ENCODE data around the gene RPS6KL1.
A peak's percentile ranks its signal among the peaks of the same experiment; 100 is the strongest.

Gene RPS6KL1

DNA sequence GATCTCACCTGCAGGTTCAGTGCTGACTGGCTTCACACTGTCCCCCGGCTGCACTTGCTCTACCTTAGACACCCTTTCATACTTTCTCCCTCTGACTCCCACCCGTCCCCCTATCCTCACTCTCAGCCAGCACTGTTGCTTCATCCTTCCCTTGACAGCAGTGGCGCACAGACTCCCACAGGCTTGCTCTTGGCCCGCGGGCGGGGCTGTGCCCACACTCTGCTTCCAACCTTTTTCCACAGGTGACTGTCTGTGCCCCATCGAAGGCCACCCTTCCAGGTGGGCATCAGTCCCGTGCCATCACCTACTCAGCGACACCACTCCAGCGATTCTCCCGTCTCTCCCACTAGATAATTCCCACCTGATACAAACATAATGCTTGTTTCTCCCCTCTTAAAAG is 1.0 kb upstream of the RPS6KL1 start:
- H3K27me3 ChIP-seq (ENCODE audit: control insufficient read depth, insufficient read depth, low read length), result no peaks in the 10 kb centered on the region
- no peaks in the 10 kb centered on the region for H3K36me3 ChIP-seq (ENCODE audit: control insufficient read depth, insufficient read depth, low read length)
- no peak overlapping the region for H3K27ac ChIP-seq (ENCODE audit: low read depth, low read length)
- H3K4me1 ChIP-seq (ENCODE audit: control insufficient read depth, insufficient read depth, low read length), result peaks cover 3% of the 10 kb centered on the region
- no peak overlapping the region for H3K9ac ChIP-seq (ENCODE audit: low read length)
- H3K4me3 ChIP-seq (ENCODE audit: low read length), result no peak overlapping the region

DNA sequence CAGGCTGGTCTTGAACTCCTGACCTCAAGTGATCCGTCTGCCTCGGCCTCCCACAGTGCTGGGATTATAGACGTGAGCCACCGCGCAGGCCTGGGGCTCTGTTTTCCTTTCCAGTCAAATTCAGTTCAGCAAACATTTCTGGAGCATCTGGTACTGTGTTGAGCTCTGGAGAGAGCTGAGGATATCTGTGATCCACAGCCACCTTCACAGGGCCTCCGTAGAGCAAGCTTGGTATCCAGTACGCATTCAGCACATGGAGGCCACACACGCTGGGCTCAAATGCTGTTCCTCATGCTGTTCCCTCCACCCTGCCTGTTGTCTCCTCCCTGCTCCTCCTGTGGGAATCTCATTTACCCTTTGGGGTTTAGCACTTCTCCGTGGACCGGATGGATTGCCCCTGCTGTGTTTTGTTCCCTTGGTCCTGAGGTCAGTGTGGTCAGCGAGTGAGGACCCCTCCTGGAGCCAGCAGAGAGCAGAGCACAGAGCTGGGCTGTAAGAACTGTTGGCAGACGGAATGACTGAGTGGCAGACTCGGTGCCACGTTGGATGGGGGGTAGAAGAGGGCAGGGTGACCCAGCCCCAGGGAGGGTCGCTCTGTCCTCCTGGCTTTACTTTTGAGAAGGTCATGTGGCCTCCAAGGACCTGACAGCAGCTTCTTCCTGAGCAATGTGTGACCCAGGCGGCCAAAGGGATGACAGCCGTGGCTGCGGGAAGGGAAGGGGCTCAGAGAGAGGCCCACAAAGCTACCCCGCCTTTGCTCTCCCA is 891 bp downstream of the RPS6KL1 start:
- H3K36me3 ChIP-seq (ENCODE audit: control insufficient read depth, insufficient read depth, low read length), result no peaks in the 10 kb centered on the region
- H3K27me3 ChIP-seq (ENCODE audit: control insufficient read depth, insufficient read depth, low read length), result no peaks in the 10 kb centered on the region
- no peak overlapping the region for H3K27ac ChIP-seq (ENCODE audit: low read depth, low read length)
- H3K4me1 ChIP-seq (ENCODE audit: control insufficient read depth, insufficient read depth, low read length), result peaks cover 3% of the 10 kb centered on the region
- H3K4me3 ChIP-seq (ENCODE audit: low read length), result peak overlapping the region; percentile 7
- no peak overlapping the region for H3K9ac ChIP-seq (ENCODE audit: low read length)

DNA sequence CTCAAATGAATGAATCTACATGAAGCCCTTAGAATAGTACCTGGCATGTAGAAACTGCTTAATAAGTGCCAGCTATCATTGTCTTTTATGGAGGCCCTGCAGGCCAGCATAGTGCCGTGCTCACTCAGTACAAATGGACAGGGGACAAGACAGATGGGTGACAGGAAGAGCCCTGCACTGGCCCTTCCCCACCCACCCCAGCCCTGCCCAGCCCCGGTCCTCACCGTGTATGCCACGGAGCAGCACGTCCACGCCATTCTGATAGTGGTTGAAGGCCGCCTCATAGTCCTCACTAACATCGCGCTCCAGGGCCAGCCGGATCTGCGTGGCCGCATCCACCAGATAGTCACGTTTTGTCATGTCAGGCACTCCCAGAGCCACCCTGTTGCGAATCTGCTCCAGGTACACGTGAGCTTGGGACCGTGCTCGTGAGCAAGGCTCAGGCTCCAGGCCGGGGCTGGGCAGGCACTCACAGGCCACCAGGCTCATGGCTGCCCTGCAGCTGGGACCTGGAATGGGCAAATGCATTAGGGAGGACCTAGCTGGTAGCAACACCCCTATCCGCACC is 1.9 kb downstream of the RPS6KL1 start:
- no peak overlapping the region for H3K27ac ChIP-seq (ENCODE audit: low read depth, low read length)
- H3K27me3 ChIP-seq (ENCODE audit: control insufficient read depth, insufficient read depth, low read length), result no peaks in the 10 kb centered on the region
- H3K9ac ChIP-seq (ENCODE audit: low read length), result no peak overlapping the region
- H3K4me3 ChIP-seq (ENCODE audit: low read length), result no peak overlapping the region
- peaks cover 3% of the 10 kb centered on the region for H3K4me1 ChIP-seq (ENCODE audit: control insufficient read depth, insufficient read depth, low read length)
- H3K36me3 ChIP-seq (ENCODE audit: control insufficient read depth, insufficient read depth, low read length), result no peaks in the 10 kb centered on the region

DNA sequence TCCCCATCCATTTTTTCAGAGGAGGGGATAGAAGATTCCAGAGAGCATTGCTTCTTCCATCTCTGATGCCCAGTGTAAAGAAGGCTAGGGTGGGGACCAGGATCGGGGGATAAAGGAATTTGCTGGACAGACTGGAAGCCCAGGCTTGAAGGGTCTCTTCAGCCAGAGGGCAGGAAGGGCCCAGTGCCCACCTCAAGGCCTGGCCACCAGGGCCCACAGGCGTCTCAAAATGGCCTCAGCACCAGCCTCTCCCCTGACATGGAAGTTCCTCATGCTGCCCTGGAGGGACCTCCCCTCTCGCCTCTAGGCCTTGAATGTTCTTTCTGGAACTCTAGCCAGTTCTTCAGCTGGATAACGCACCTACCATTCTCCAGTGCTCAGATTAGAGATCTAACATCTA is 2.8 kb downstream of the RPS6KL1 start:
- Histone ChIP-seq H3K4me1 (ENCODE audit: control insufficient read depth, insufficient read depth, low read length) (peaks cover 3% of the 10 kb centered on the region), H3K27me3 (ENCODE audit: control insufficient read depth, insufficient read depth, low read length) (no peaks in the 10 kb centered on the region), H3K4me3 (ENCODE audit: low read length) (no peak overlapping the region), H3K36me3 (ENCODE audit: control insufficient read depth, insufficient read depth, low read length) (no peaks in the 10 kb centered on the region), H3K9ac (ENCODE audit: low read length) (no peak overlapping the region), H3K27ac (ENCODE audit: low read depth, low read length) (no peak overlapping the region)

DNA sequence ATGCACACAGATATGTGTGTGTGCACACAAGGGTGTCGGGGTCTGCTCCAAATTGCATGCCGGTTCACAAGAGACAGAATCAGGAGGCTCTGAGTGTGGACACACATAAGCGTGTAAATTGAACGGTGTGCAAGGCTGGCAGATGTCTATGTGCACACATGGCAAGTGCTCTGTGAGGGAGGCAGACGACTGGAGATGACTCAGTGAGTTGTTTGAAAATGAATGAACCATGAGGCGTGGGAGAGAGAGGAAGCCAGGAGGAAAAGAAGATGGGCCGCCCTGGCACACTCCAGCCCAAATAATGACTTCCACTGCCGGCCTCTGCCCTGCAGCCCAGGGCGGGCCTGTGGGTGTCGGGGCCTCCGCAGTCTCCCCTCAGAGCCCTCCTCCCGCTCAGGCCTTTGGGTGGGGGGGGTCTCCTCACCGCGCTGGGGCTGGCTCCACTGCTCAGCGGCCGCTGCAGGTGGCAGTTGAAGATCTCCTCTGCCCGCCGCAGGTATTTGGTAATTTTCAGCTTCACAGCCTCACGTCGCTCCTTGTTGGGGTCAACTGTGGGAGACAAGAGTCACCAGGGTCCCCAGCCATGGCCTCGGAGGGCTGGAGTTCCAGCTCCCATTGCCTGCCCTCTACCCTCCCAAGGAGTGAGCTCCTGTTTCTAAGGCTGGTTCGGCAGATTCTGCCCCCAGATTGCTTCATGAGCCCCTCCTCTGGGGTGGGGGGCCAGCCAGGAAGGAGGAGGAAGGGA is 3.5 kb downstream of the RPS6KL1 start:
- Histone ChIP-seq H3K4me3 (ENCODE audit: low read length) (no peak overlapping the region), H3K36me3 (ENCODE audit: control insufficient read depth, insufficient read depth, low read length) (no peaks in the 10 kb centered on the region), H3K4me1 (ENCODE audit: control insufficient read depth, insufficient read depth, low read length) (peaks cover 3% of the 10 kb centered on the region), H3K9ac (ENCODE audit: low read length) (no peak overlapping the region), H3K27ac (ENCODE audit: low read depth, low read length) (no peak overlapping the region), H3K27me3 (ENCODE audit: control insufficient read depth, insufficient read depth, low read length) (no peaks in the 10 kb centered on the region)

DNA sequence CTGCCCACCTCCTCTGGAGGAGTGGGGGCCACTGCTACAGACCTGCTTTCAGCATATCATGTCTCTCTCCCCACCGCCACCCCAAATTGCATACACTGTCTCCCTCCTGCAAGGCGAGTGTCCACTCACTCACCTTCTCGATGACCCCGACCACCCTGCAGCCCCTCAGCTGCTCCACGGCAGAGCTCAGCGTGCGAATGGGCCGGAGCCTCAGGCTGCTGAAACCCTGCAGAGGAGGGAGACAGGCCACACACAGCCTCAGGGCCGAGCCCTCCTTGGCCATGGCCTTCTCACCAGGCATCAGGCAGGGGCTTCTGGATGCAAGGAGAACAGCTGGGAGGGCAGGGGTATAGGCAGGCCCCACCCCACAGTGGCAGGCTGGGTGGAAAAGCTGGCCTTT is 4.7 kb downstream of the RPS6KL1 start:
- Histone ChIP-seq H3K4me1 (ENCODE audit: control insufficient read depth, insufficient read depth, low read length) (peaks cover 3% of the 10 kb centered on the region), H3K27me3 (ENCODE audit: control insufficient read depth, insufficient read depth, low read length) (no peaks in the 10 kb centered on the region), H3K36me3 (ENCODE audit: control insufficient read depth, insufficient read depth, low read length) (no peaks in the 10 kb centered on the region), H3K9ac (ENCODE audit: low read length) (no peak overlapping the region), H3K4me3 (ENCODE audit: low read length) (no peak overlapping the region), H3K27ac (ENCODE audit: low read depth, low read length) (no peak overlapping the region)

DNA sequence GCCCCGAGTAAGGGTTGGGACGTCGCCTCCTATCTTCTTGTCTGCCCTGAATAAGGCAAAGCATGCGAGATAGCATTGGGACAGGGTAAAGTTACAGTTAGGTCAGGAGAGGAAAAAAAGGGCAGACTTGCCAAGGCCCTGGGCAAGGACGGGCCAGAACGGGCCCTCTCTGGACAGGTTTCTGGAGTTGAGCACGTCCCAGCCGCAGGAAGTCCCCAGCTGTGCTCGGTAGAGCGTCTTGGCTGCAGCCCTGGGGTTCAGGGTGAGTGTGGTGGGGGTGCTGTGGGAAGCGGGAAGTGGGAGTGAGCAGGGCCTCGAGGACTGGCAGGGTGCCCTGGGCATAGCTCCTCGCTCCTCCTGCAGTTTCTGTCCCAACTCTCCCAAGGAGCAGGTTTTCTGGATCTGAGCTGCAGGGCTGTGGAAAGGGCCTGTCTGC is 5.4 kb downstream of the RPS6KL1 start:
- Histone ChIP-seq H3K9ac (ENCODE audit: low read length) (no peak overlapping the region), H3K36me3 (ENCODE audit: control insufficient read depth, insufficient read depth, low read length) (no peaks in the 10 kb centered on the region), H3K27me3 (ENCODE audit: control insufficient read depth, insufficient read depth, low read length) (no peaks in the 10 kb centered on the region), H3K4me1 (ENCODE audit: control insufficient read depth, insufficient read depth, low read length) (peaks cover 3% of the 10 kb centered on the region), H3K27ac (ENCODE audit: low read depth, low read length) (peak overlapping the region; percentile 31), H3K4me3 (ENCODE audit: low read length) (no peak overlapping the region)

DNA sequence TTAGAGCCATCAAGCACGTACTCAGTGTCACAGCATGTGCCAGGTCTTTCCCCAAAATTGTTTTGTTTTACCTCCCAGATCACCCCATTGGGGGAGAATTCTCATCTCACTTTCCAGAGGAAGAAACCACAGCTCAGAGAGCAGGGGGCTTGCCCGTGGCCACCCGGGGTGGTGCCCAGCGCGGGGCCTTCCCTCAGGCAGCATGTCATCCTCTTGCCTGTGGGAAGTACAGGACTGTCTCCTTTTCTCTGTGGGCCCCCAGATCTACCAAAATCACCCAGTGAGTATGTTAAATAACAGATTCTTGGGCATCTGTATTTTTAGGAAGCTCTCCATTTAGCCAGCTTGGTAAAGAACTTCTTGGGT is 5.9 kb downstream of the RPS6KL1 start:
- Histone ChIP-seq H3K4me3 (ENCODE audit: low read length) (no peak overlapping the region), H3K27ac (ENCODE audit: low read depth, low read length) (peak overlapping the region; percentile 31), H3K9ac (ENCODE audit: low read length) (no peak overlapping the region), H3K36me3 (ENCODE audit: control insufficient read depth, insufficient read depth, low read length) (no peaks in the 10 kb centered on the region), H3K4me1 (ENCODE audit: control insufficient read depth, insufficient read depth, low read length) (no peaks in the 10 kb centered on the region), H3K27me3 (ENCODE audit: control insufficient read depth, insufficient read depth, low read length) (no peaks in the 10 kb centered on the region)

DNA sequence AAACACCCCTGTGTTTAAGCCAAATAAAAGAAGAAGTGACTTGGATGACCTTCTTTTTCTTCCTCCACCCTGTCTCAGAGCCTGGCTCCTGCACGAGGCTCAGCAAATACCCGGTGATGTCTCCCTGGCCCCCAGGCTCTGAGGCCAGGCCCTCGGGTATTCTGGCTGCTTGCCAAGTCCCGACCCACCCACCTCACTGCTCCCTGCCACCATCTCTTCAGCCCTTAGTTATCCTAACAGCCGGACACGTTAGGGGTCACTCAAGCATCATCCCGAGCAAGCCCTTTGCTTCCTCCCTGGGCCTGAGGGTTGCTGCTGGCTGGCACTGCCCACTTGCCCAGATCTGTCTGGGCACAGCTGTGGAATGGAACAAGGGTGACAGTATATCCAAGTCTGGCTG is 7.2 kb downstream of the RPS6KL1 start:
- H3K4me3 ChIP-seq (ENCODE audit: low read length), result no peak overlapping the region
- no peak overlapping the region for H3K9ac ChIP-seq (ENCODE audit: low read length)
- H3K27ac ChIP-seq (ENCODE audit: low read depth, low read length), result no peak overlapping the region
- no peaks in the 10 kb centered on the region for H3K4me1 ChIP-seq (ENCODE audit: control insufficient read depth, insufficient read depth, low read length)
- H3K27me3 ChIP-seq (ENCODE audit: control insufficient read depth, insufficient read depth, low read length), result no peaks in the 10 kb centered on the region
- H3K36me3 ChIP-seq (ENCODE audit: control insufficient read depth, insufficient read depth, low read length), result no peaks in the 10 kb centered on the region

DNA sequence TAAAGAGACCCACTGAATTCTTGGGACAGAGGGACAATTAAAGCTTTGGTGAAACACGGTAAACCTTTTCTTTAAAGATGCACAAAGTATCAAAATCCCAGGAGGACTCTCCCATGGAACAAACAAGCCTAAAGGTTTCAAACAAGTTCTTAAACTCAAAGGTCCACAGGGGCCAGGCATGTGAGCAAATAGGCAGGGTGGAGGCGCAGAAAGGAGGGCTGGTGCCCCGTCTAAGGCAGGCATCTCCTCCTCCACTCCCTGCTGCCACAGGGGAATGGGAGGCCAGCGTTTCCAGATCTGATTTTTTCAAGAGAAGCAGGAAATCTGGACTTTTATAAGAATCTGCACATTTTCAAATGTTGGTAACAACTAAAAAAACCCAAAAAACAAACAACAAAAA is 7.6 kb downstream of the RPS6KL1 start:
- Histone ChIP-seq H3K27ac (ENCODE audit: low read depth, low read length) (no peak overlapping the region), H3K9ac (ENCODE audit: low read length) (no peak overlapping the region), H3K4me3 (ENCODE audit: low read length) (no peak overlapping the region), H3K4me1 (ENCODE audit: control insufficient read depth, insufficient read depth, low read length) (no peaks in the 10 kb centered on the region), H3K36me3 (ENCODE audit: control insufficient read depth, insufficient read depth, low read length) (no peaks in the 10 kb centered on the region), H3K27me3 (ENCODE audit: control insufficient read depth, insufficient read depth, low read length) (no peaks in the 10 kb centered on the region)

DNA sequence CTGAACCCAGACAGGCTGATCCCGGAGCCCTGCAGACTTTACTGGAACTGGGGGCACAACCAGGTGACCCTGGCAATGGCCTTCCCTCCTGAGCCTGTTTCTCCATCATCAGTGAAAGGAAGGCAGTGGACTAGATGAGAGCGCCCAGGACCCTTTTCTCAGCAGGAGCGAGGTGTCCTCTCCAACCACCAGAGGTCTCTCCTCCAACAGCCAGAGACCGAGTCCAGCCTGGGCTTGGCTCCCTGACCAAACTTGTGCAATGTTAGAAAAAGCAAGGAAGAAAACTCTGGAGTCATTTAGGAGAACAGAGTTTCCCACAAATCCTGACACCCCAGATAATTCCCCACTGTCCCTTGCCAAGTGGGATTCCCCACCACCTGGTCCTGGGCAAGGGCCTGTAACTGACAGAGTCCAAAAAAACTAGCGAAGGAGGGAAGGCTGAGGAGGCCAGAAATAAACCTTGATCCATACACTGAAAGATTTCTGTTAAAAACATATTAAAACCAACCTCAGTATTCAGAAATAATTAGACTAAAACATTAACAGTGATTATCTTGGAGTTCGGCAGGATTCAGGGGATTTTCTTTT is 9.0 kb downstream of the RPS6KL1 start:
- Histone ChIP-seq H3K4me1 (ENCODE audit: control insufficient read depth, insufficient read depth, low read length) (no peaks in the 10 kb centered on the region), H3K9ac (ENCODE audit: low read length) (no peak overlapping the region), H3K4me3 (ENCODE audit: low read length) (no peak overlapping the region), H3K27ac (ENCODE audit: low read depth, low read length) (no peak overlapping the region), H3K27me3 (ENCODE audit: control insufficient read depth, insufficient read depth, low read length) (no peaks in the 10 kb centered on the region), H3K36me3 (ENCODE audit: control insufficient read depth, insufficient read depth, low read length) (no peaks in the 10 kb centered on the region)

DNA sequence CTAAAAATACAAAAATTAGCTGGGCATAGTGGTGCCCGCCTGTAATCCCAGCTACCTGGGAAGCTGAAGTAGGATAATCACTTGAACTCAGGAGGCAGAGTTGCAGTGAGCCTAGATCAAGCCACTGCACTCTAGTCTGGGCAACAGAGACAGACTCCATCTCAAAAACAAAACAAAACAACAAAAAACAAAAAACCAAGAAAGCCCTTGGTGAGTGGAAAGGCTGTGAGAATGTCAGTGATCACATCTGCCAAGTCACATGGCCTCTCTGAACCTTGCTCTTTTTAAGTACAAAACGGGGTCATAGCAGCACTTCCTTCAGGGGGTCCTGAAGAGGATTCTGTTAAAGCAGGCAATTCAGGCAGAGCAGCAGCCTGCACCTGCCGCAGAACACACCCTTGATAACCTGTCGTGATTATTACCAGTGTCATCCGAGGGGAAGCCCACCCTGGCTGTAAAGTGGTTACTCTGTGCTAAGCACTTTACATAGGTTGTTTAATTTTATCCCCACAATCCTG is 9.6 kb downstream of the RPS6KL1 start:
- Histone ChIP-seq H3K27ac (ENCODE audit: low read depth, low read length) (no peak overlapping the region), H3K36me3 (ENCODE audit: control insufficient read depth, insufficient read depth, low read length) (no peaks in the 10 kb centered on the region), H3K9ac (ENCODE audit: low read length) (no peak overlapping the region), H3K4me1 (ENCODE audit: control insufficient read depth, insufficient read depth, low read length) (no peaks in the 10 kb centered on the region), H3K27me3 (ENCODE audit: control insufficient read depth, insufficient read depth, low read length) (no peaks in the 10 kb centered on the region), H3K4me3 (ENCODE audit: low read length) (no peak overlapping the region)
